Smooth muscle cell (in vitro differentiated cells): Measurements from ENCODE around the gene GRM4. TPM values are rescaled to one million over a fixed set of nuclear protein-coding genes. Genes with fewer than 3 reads are reported as not detected.

Experiments used
- DNase-seq: peaks from one replicate; lab custom pipeline; 2025; ENCODE audit not compliant: unreplicated experiment; lab: John Stamatoyannopoulos, UW
- H2AFZ ChIP-seq: fragments of 200-600 bp; sonication (generic); 2 replicates; pipeline ENCODE4 v1.6.0; 2016; ENCODE audit warnings: antibody characterized with exemption, low read depth, mild to moderate bottlenecking
- H3F3A ChIP-seq: fragments of 200-600 bp; sonication (generic); 2 replicates; pipeline ENCODE4 v1.6.0; 2017; ENCODE audit warnings: antibody characterized with exemption, low read depth
- H3K27ac ChIP-seq: fragments of 200-600 bp; sonication (generic); 2 replicates; pipeline ENCODE4 v1.5.1; 2016; ENCODE audit warnings: low read depth, mild to moderate bottlenecking
- H3K27me3 ChIP-seq: fragments of 200-600 bp; sonication (generic); 2 replicates; pipeline ENCODE4 v1.6.1; 2016; ENCODE audit warnings: low read depth, mild to moderate bottlenecking
- H3K36me3 ChIP-seq: fragments of 200-600 bp; sonication (generic); 2 replicates; pipeline ENCODE4 v1.5.1; 2016; ENCODE audit warnings: low read depth
- H3K4me1 ChIP-seq: fragments of 200-600 bp; sonication (generic); 2 replicates; pipeline ENCODE4 v1.5.1; 2016; ENCODE audit warnings: low read depth
- H3K4me2 ChIP-seq: fragments of 200-600 bp; sonication (generic); 2 replicates; pipeline ENCODE4 v1.6.0; 2016; ENCODE audit warnings: mild to moderate bottlenecking
- H3K4me3 ChIP-seq: fragments of 200-600 bp; sonication (generic); 2 replicates; pipeline ENCODE4 v1.5.1; 2016; ENCODE audit warnings: mild to moderate bottlenecking
- H3K79me2 ChIP-seq: fragments of 200-600 bp; sonication (generic); 2 replicates; pipeline ENCODE4 v1.6.0; 2016; ENCODE audit warnings: low read depth, mild to moderate bottlenecking
- H3K9ac ChIP-seq: fragments of 200-600 bp; sonication (generic); 2 replicates; pipeline ENCODE4 v1.6.0; 2016; ENCODE audit warnings: low read depth
- H3K9me3 ChIP-seq: fragments of 200-600 bp; sonication (generic); replicated peaks from 2 replicates; pipeline ENCODE4 v1.5.1; 2016; ENCODE audit warnings: low read depth
- H4K20me1 ChIP-seq: fragments of 200-600 bp; sonication (generic); 2 replicates; pipeline ENCODE4 v1.6.0; 2016; ENCODE audit warnings: low read depth
- CTCF ChIP-seq: fragments of 200-600 bp; sonication (generic); IDR thresholded peaks from 2 replicates; pipeline ENCODE4 v1.5.1; 2017; ENCODE audit warnings: borderline replicate concordance, mild to moderate bottlenecking, antibody characterized with exemption; ENCODE audit not compliant: insufficient read depth, poor library complexity, severe bottlenecking
- WGBS: methylation state at CpG from one replicate; pipeline ENCODE4 v1.1.7; 2016; ENCODE audit warnings: low lambda C conversion rate; 5-methylcytosine and 5-hydroxymethylcytosine counted together
- polyA plus RNA-seq: library from polyadenylated mRNA; unstranded; fragments of >200 nt; fragmentation: Nextera tagmentation; extraction: Ambion mirVana; gene quantifications from 2 replicates; pipeline ENCODE4 v1.2.1, GENCODE V29; 2016
- total RNA-seq: library from RNA; depleted of rRNA; stranded (reverse); fragments of >200 nt; gene quantifications from 2 replicates; pipeline ENCODE4 v1.2.3, GENCODE V29; 2014

GRM4 gene
- total and polyA plus RNA-seq, 2 experiments from 2014 or later: 0.21 TPM; not detected in 1

GRCh38 chr6:34074064-34074742 lies 71.7 kb downstream of the GRM4 start:
- H3K4me1 ChIP-seq: no peaks in the 10 kb centered on the region
- H3K36me3 ChIP-seq: no peaks in the 10 kb centered on the region
- no peaks in the 10 kb centered on the region for H3K9me3 ChIP-seq
- no peaks in the 10 kb centered on the region for H3K27me3 ChIP-seq
- H3K79me2 ChIP-seq: no peaks in the 10 kb centered on the region
- DNase-seq: no peak
- no peak overlapping the region for H3K9ac ChIP-seq
- no peak overlapping the region for H3K4me3 ChIP-seq
- WGBS: 82% methylated on average over 22 of the region's 22 CpGs
- no peak overlapping the region for H2AFZ ChIP-seq
- H3K4me2 ChIP-seq: no peak overlapping the region
- no peak overlapping the region for H3K27ac ChIP-seq
- H3F3A ChIP-seq: no peaks in the 10 kb centered on the region
- TF ChIP-seq CTCF: no peak
- no peaks in the 10 kb centered on the region for H4K20me1 ChIP-seq

GRCh38 chr6:34073540-34073939 lies 72.3 kb downstream of the GRM4 start:
- no peak overlapping the region for H3K4me2 ChIP-seq
- no peaks in the 10 kb centered on the region for H3K79me2 ChIP-seq
- H2AFZ ChIP-seq: no peak overlapping the region
- H3K36me3 ChIP-seq: no peaks in the 10 kb centered on the region
- no peak overlapping the region for H3K4me3 ChIP-seq
- no peak overlapping the region for H3K27ac ChIP-seq
- WGBS: 88% methylated on average over 7 of the region's 7 CpGs
- H3K9me3 ChIP-seq: no peaks in the 10 kb centered on the region
- DNase-seq: no peak
- H3K27me3 ChIP-seq: no peaks in the 10 kb centered on the region
- TF ChIP-seq CTCF: no peak
- H3K9ac ChIP-seq: no peak overlapping the region
- H3F3A ChIP-seq: no peaks in the 10 kb centered on the region
- no peaks in the 10 kb centered on the region for H4K20me1 ChIP-seq
- no peaks in the 10 kb centered on the region for H3K4me1 ChIP-seq

- TF ChIP-seq CTCF: no peak
- Histone ChIP-seq H3K9me3 (no peaks in the 10 kb centered on the region), H3K4me3 (no peak overlapping the region)
These were observed 73.2 kb downstream of the GRM4 start for GRCh38 chr6:34072727-34073126.

GRCh38 chr6:34071884-34072379 lies 74.0 kb downstream of the GRM4 start:
- Histone ChIP-seq H3K4me2 (no peak overlapping the region), H2AFZ (no peak overlapping the region), H3K79me2 (no peaks in the 10 kb centered on the region), H3K9me3 (no peaks in the 10 kb centered on the region), H3K27me3 (peaks cover 2% of the 10 kb centered on the region), H3K36me3 (no peaks in the 10 kb centered on the region), H3K9ac (no peak overlapping the region), H3K27ac (no peak overlapping the region), H4K20me1 (no peaks in the 10 kb centered on the region), H3K4me3 (no peak overlapping the region), H3K4me1 (no peaks in the 10 kb centered on the region), H3F3A (no peaks in the 10 kb centered on the region)
- no peak for TF ChIP-seq CTCF
- DNase-seq: no peak
- 92% methylated on average over 1 of the region's 1 CpG for WGBS

More at GRCh38 chr6:34072727-34073126, 73.2 kb downstream of the GRM4 start:
- Histone ChIP-seq H3K79me2 (no peaks in the 10 kb centered on the region), H3K27ac (no peak overlapping the region), H3K4me2 (no peak overlapping the region), H3K9ac (no peak overlapping the region), H3K36me3 (no peaks in the 10 kb centered on the region), H4K20me1 (no peaks in the 10 kb centered on the region), H3K27me3 (no peaks in the 10 kb centered on the region), H3K4me1 (no peaks in the 10 kb centered on the region), H3F3A (no peaks in the 10 kb centered on the region), H2AFZ (no peak overlapping the region)
- DNase-seq: no peak
